Keratinocyte (primary cell): ENCODE measurements around the gene SYNCRIP. TPM values are rescaled to one million over a fixed set of nuclear protein-coding genes. Genes with fewer than 3 reads are reported as not detected.

Experiments used
- DNase-seq: peaks from one replicate; pipeline ENCODE4 v3.0.0-alpha.2; 2011; ENCODE audit warnings: low read depth, missing footprints, low spot score
- FAIRE-seq: peaks from 2 replicates; lab custom pipeline; 2011; peaks lifted over from hg19 to GRCh38; lab: Jason Lieb, UNC
- H2AFZ ChIP-seq: 2 replicates; pipeline ENCODE4 v1.6.0; 2012; ENCODE audit warnings: low read length, control low read depth, inconsistent platforms; ENCODE audit not compliant: control insufficient read depth
- H3K27ac ChIP-seq: 2 replicates; pipeline ENCODE4 v1.5.1; 2011; ENCODE audit warnings: low read length; ENCODE audit not compliant: control insufficient read depth, insufficient read depth
- H3K27me3 ChIP-seq: 3 replicates; pipeline ENCODE4 v1.6.0; 2011; ENCODE audit warnings: low read length; ENCODE audit not compliant: control insufficient read depth, insufficient read depth; ENCODE audit errors: extremely low read depth
- H3K36me3 ChIP-seq, 2 experiments: 2 replicates in 1 of 2; 3 replicates in 1 of 2; pipeline ENCODE4 v1.5.1; 2011; ENCODE audit warnings: low read length in 2 of 2, mild to moderate bottlenecking in 1 of 2; ENCODE audit not compliant: control insufficient read depth in 2 of 2, insufficient read depth in 2 of 2; ENCODE audit errors: extremely low read depth in 1 of 2
- H3K4me1 ChIP-seq: 3 replicates; pipeline ENCODE4 v1.5.1; 2011; ENCODE audit warnings: low read length; ENCODE audit not compliant: control insufficient read depth, insufficient read depth; ENCODE audit errors: extremely low read depth
- H3K4me2 ChIP-seq: 3 replicates; pipeline ENCODE4 v1.6.0; 2011; ENCODE audit warnings: low read depth, low read length; ENCODE audit not compliant: control insufficient read depth, insufficient read depth; ENCODE audit errors: extremely low read depth
- H3K4me3 ChIP-seq, 3 experiments: fragments of 200-600 bp in 1 of 3; sonication (generic) in 1 of 3; 2 replicates in 2 of 3; 3 replicates in 1 of 3; pipeline ENCODE4 v1.5.1; 2011 to 2016; ENCODE audit warnings: low read length in 3 of 3, mild to moderate bottlenecking in 3 of 3, control low read depth in 2 of 3, inconsistent platforms in 1 of 3, low read depth in 1 of 3, mixed read lengths in 1 of 3, mixed run types in 1 of 3, moderate library complexity in 1 of 3; ENCODE audit not compliant: control insufficient read depth in 2 of 3, insufficient read depth in 2 of 3; ENCODE audit errors: extremely low read depth in 1 of 3
- H3K79me2 ChIP-seq: 2 replicates; pipeline ENCODE4 v1.6.0; 2012; ENCODE audit warnings: low read length; ENCODE audit not compliant: control insufficient read depth, insufficient read depth
- H3K9ac ChIP-seq: 3 replicates; pipeline ENCODE4 v1.6.0; 2011; ENCODE audit warnings: low read length; ENCODE audit not compliant: control insufficient read depth, insufficient read depth; ENCODE audit errors: extremely low read depth
- H3K9me1 ChIP-seq: 3 replicates; pipeline ENCODE4 v1.6.0; 2011; ENCODE audit warnings: low read length; ENCODE audit not compliant: control insufficient read depth, insufficient read depth; ENCODE audit errors: extremely low read depth
- H3K9me3 ChIP-seq: 2 replicates; pipeline ENCODE4 v1.5.1; 2012; ENCODE audit warnings: low read depth, low read length; ENCODE audit not compliant: control insufficient read depth
- H4K20me1 ChIP-seq: 3 replicates; pipeline ENCODE4 v1.6.0; 2011; ENCODE audit warnings: low read length; ENCODE audit not compliant: control insufficient read depth, insufficient read depth; ENCODE audit errors: extremely low read depth
- EZH2 ChIP-seq: IDR thresholded peaks from one replicate; pipeline ENCODE4 v1.6.1; 2012; ENCODE audit warnings: inconsistent platforms, mild to moderate bottlenecking, low read length, moderate library complexity
- dilution Hi-C: fragments of 300-500 bp; cut with MboI; formaldehyde crosslinking; loops from one replicate; pipeline ENCODE4 v1.7.0; 2020; ENCODE audit warnings: low sequenced_read_pairs; ENCODE audit not compliant: extremely low pct_ligation_motif_present
- polyA plus RNA-seq, 5 experiments: library from polyadenylated mRNA; depleted of rRNA in 3 of 5; stranded (reverse) in 3 of 5; stranded (forward) in 1 of 5; unstranded in 1 of 5; fragments of >200 nt; gene quantifications; 1 replicate in 1 of 5; 2 replicates in 3 of 5; 3 replicates in 1 of 5; pipeline versions ENCODE4 v1.2.1 to v1.2.3, GENCODE V29; 2011 to 2012; ENCODE audit warnings: missing spikeins in 2 of 5, low read depth in 1 of 5, low replicate concordance in 1 of 5
- TF ChIP-seq, protein P1 (sequence below), 3 experiments: IDR thresholded peaks in 1 of 3; conservative IDR thresholded peaks in 1 of 3; optimal IDR thresholded peaks in 1 of 3; 2 replicates in 2 of 3; 3 replicates in 1 of 3; pipeline versions ENCODE3 to v1.5.1; 2011; ENCODE audit warnings: low read length in 3 of 3, mild to moderate bottlenecking in 3 of 3, moderate library complexity in 2 of 3, control low read depth in 1 of 3, inconsistent platforms in 1 of 3; ENCODE audit not compliant: insufficient read depth in 2 of 3; ENCODE audit errors: extremely low read depth in 1 of 3

Gene SYNCRIP
- polyA plus RNA-seq, 1 donor (not counting 4 experiments of a cell fraction or from before 2014, with no cell fraction given), result 56.8 TPM

DNA sequence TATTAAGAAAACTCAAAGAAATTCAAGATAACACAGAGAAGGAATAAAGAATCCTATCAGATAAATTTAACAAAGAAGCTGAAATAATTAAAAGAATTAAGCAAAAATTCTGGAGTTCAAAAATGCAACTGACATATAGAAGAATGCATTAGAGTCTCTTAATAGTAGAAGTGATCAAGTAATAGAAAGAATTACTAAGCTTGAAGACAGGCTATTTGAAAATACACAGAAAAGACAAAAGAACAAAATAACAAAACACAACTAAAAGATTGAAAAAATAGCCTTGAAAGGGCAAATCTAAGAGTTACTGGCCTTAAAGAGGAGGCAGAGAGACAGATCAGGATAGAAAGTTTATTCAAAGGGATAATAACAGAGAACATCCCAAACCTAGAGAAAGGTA lies 61.1 kb downstream of the SYNCRIP start:
- dilution Hi-C loops, result no loop called here
- TF ChIP-seq EZH2, result no peak
- TF ChIP-seq, protein P1, sequence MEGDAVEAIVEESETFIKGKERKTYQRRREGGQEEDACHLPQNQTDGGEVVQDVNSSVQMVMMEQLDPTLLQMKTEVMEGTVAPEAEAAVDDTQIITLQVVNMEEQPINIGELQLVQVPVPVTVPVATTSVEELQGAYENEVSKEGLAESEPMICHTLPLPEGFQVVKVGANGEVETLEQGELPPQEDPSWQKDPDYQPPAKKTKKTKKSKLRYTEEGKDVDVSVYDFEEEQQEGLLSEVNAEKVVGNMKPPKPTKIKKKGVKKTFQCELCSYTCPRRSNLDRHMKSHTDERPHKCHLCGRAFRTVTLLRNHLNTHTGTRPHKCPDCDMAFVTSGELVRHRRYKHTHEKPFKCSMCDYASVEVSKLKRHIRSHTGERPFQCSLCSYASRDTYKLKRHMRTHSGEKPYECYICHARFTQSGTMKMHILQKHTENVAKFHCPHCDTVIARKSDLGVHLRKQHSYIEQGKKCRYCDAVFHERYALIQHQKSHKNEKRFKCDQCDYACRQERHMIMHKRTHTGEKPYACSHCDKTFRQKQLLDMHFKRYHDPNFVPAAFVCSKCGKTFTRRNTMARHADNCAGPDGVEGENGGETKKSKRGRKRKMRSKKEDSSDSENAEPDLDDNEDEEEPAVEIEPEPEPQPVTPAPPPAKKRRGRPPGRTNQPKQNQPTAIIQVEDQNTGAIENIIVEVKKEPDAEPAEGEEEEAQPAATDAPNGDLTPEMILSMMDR (optimal IDR thresholded peaks at IDR 0.05 in 1 of 3, IDR thresholded peaks at IDR 0.05 in 1 of 3, conservative IDR thresholded peaks at IDR 0.05 in 1 of 3; ENCODE audit: extremely low read depth in 1 of 3, insufficient read depth in 2 of 3, low read length in 3 of 3), result no peak
- H3K4me2 ChIP-seq, result no peak overlapping the region
- peaks cover 8% of the 10 kb centered on the region for H3K4me1 ChIP-seq
- H3K36me3 ChIP-seq, result peaks cover 1 to 11% of the 10 kb centered on the region in 2 experiments
- no peak overlapping the region for H3K27ac ChIP-seq
- H3K9me1 ChIP-seq, result peaks cover 4% of the 10 kb centered on the region
- FAIRE-seq (no peak), DNase-seq (no peak)
- no peaks in the 10 kb centered on the region for H3K27me3 ChIP-seq
- H3K79me2 ChIP-seq, result peaks cover 89% of the 10 kb centered on the region
- H3K9me3 ChIP-seq, result no peaks in the 10 kb centered on the region
- H4K20me1 ChIP-seq, result no peaks in the 10 kb centered on the region
- H3K9ac ChIP-seq, result no peak overlapping the region
- no peak overlapping the region for H3K4me3 ChIP-seq
- H2AFZ ChIP-seq, result no peak overlapping the region

DNA sequence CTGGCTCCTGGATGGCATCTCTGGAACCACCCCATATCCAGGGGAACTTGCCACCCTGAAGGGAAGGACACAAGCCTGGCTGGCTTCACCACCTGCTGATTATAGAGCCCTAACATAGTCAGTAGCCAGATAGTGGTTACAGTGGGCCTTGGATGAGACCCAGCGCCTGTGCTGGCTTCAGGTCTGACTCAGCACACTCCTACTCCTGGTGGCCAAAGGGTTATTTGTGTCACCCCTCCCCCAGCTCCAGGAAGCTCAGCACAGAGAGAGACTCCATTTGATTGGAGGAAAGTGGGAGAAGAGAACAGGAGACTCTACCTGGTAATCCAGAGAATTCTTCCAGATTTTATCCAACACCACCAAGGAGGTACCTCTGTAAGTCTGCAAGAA lies 61.8 kb downstream of the SYNCRIP start:
- no peak overlapping the region for H3K9ac ChIP-seq
- H3K27me3 ChIP-seq, result no peaks in the 10 kb centered on the region
- H3K27ac ChIP-seq, result no peak overlapping the region
- H3K9me3 ChIP-seq, result no peaks in the 10 kb centered on the region
- H3K36me3 ChIP-seq, result peaks cover 1 to 11% of the 10 kb centered on the region in 2 experiments
- peaks cover 8% of the 10 kb centered on the region for H3K4me1 ChIP-seq
- DNase-seq (no peak), FAIRE-seq (no peak)
- H3K79me2 ChIP-seq, result peaks cover 90% of the 10 kb centered on the region
- H3K4me2 ChIP-seq, result no peak overlapping the region
- peaks cover 4% of the 10 kb centered on the region for H4K20me1 ChIP-seq
- no peak for TF ChIP-seq EZH2
- TF ChIP-seq, protein P1 (optimal IDR thresholded peaks at IDR 0.05 in 1 of 3, IDR thresholded peaks at IDR 0.05 in 1 of 3, conservative IDR thresholded peaks at IDR 0.05 in 1 of 3; ENCODE audit: extremely low read depth in 1 of 3, insufficient read depth in 2 of 3, low read length in 3 of 3), result no peak
- no peak overlapping the region for H3K4me3 ChIP-seq
- dilution Hi-C loops, result no loop called here
- H3K9me1 ChIP-seq, result peaks cover 4% of the 10 kb centered on the region
- no peak overlapping the region for H2AFZ ChIP-seq
